Fibroblast of lung (primary cell): Measurements from ENCODE around the gene PRKACB.
"Not testable (repeated sequence)": the region's sequence is repeated elsewhere in the genome, so short reads cannot be mapped to it uniquely, and the experiment has no call there.

Experiments
- EZH2 ChIP-seq: IDR thresholded peaks from 2 replicates; pipeline ENCODE4 v1.5.1; 2012; ENCODE audit warnings: low read length, control low read depth, mild to moderate bottlenecking; ENCODE audit errors: missing control alignments
- TF ChIP-seq, protein P1 (sequence below), 2 donors: IDR thresholded peaks in 1 of 2; conservative IDR thresholded peaks in 1 of 2; 1 replicate in 1 of 2; 2 replicates in 1 of 2; pipeline ENCODE4 v1.5.1; 2011 to 2012; ENCODE audit warnings: low read length in 2 of 2, control low read depth in 1 of 2, inconsistent platforms in 1 of 2, low read depth in 1 of 2, mild to moderate bottlenecking in 1 of 2

GRCh38 chr1:84107538-84107937, 36.5 kb upstream of the PRKACB start:
- TF ChIP-seq, protein P1, sequence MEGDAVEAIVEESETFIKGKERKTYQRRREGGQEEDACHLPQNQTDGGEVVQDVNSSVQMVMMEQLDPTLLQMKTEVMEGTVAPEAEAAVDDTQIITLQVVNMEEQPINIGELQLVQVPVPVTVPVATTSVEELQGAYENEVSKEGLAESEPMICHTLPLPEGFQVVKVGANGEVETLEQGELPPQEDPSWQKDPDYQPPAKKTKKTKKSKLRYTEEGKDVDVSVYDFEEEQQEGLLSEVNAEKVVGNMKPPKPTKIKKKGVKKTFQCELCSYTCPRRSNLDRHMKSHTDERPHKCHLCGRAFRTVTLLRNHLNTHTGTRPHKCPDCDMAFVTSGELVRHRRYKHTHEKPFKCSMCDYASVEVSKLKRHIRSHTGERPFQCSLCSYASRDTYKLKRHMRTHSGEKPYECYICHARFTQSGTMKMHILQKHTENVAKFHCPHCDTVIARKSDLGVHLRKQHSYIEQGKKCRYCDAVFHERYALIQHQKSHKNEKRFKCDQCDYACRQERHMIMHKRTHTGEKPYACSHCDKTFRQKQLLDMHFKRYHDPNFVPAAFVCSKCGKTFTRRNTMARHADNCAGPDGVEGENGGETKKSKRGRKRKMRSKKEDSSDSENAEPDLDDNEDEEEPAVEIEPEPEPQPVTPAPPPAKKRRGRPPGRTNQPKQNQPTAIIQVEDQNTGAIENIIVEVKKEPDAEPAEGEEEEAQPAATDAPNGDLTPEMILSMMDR (conservative IDR thresholded peaks at IDR 0.05 in 1 of 2, IDR thresholded peaks at IDR 0.05 in 1 of 2; ENCODE audit: low read depth in 1 of 2, low read length in 2 of 2): not testable (repeated sequence)
- not testable (repeated sequence) for TF ChIP-seq EZH2
